ENCODE results near the gene MRPL55.

- TF ChIP-seq POLR2A (IDR thresholded peaks at IDR 0.05), result no peak
- TF ChIP-seq, protein P1, sequence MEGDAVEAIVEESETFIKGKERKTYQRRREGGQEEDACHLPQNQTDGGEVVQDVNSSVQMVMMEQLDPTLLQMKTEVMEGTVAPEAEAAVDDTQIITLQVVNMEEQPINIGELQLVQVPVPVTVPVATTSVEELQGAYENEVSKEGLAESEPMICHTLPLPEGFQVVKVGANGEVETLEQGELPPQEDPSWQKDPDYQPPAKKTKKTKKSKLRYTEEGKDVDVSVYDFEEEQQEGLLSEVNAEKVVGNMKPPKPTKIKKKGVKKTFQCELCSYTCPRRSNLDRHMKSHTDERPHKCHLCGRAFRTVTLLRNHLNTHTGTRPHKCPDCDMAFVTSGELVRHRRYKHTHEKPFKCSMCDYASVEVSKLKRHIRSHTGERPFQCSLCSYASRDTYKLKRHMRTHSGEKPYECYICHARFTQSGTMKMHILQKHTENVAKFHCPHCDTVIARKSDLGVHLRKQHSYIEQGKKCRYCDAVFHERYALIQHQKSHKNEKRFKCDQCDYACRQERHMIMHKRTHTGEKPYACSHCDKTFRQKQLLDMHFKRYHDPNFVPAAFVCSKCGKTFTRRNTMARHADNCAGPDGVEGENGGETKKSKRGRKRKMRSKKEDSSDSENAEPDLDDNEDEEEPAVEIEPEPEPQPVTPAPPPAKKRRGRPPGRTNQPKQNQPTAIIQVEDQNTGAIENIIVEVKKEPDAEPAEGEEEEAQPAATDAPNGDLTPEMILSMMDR (IDR thresholded peaks at IDR 0.05), result no peak
These were observed 24.3 kb downstream of the MRPL55 start for GRCh38 chr1:228084797-228085196.
